Measurements from ENCODE around the gene MACROD2.

DNA sequence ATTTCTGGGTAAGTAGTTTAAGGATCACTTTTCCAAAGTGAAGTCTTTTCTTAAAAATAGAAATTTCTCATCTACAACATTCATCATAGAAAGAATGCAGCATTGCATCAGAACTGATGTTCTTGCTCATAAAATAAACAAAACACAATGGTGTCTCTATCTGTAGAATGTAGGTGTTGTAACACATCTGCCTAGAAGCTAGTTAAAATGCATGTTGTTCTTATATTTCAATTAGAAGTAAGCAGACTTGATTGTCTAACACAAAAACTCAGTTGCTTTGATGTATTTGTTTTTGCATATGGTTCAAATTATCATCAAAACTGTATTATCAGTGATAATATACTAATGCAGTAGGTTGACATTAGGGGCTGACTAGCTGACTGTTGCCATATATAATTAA is 996.8 kb downstream of the MACROD2 start:
- TF ChIP-seq, protein P1, sequence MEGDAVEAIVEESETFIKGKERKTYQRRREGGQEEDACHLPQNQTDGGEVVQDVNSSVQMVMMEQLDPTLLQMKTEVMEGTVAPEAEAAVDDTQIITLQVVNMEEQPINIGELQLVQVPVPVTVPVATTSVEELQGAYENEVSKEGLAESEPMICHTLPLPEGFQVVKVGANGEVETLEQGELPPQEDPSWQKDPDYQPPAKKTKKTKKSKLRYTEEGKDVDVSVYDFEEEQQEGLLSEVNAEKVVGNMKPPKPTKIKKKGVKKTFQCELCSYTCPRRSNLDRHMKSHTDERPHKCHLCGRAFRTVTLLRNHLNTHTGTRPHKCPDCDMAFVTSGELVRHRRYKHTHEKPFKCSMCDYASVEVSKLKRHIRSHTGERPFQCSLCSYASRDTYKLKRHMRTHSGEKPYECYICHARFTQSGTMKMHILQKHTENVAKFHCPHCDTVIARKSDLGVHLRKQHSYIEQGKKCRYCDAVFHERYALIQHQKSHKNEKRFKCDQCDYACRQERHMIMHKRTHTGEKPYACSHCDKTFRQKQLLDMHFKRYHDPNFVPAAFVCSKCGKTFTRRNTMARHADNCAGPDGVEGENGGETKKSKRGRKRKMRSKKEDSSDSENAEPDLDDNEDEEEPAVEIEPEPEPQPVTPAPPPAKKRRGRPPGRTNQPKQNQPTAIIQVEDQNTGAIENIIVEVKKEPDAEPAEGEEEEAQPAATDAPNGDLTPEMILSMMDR (IDR thresholded peaks at IDR 0.05), result no peak
- TF ChIP-seq ZFX (IDR thresholded peaks at IDR 0.05; ENCODE audit: borderline replicate concordance), result no peak
